Measurements from ENCODE around the gene ACSM2A. TPM values are rescaled to one million over a fixed set of nuclear protein-coding genes. Genes with fewer than 3 reads are reported as not detected.
"Not testable (repeated sequence)": the region's sequence is repeated elsewhere in the genome, so short reads cannot be mapped to it uniquely, and the experiment has no call there.

Gene ACSM2A
- total RNA-seq: not detected
- long read RNA-seq: 0 reads

GRCh38 chr16:20451364-20451763 is at the start of gene ACSM2A:
ACSM2A (plus strand) TSS chr16:20451521; CDS start chr16:20460115, 8,594 bp downstream.
- intact Hi-C loops (cut with DNase I); ATAC-seq (ENCODE audit: poor library complexity); DNase-seq: not testable (repeated sequence)

GRCh38 chr16:20402651-20403050 is 48.7 kb upstream of the ACSM2A start:
- intact Hi-C loops (cut with DNase I): no loop called here
- DNase-seq: no peak
- ATAC-seq (ENCODE audit: poor library complexity): no peak

DNA sequence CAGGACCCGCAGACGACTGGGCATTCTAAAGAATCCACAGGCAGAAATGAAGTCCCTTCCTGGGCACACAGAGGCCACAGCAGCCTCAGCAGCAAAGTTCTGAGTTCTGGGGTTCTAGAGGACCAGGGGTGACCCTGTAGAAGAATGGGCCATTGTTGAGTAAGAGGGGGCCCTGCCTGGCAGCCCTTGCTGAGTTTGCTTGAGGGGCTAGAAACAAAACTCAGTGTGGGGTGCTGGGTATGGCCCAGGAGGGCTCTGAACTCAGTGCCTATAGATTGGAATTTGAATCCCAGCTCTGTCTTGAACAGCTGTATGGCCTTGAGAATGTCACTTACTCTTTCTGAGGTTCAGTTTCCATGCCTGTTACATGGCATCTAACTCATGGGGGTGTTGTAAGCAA is 46.7 kb upstream of the ACSM2A start, which contains the start of gene PDILT:
Gene PDILT, minus strand, starts transcription at position 101 of the 400 bp plus-strand sequence. CDS start 5,437 bp downstream, outside the sequence.
- DNase-seq (no peak), ATAC-seq (ENCODE audit: poor library complexity) (no peak)
- intact Hi-C loops (cut with DNase I): no loop called here

DNA sequence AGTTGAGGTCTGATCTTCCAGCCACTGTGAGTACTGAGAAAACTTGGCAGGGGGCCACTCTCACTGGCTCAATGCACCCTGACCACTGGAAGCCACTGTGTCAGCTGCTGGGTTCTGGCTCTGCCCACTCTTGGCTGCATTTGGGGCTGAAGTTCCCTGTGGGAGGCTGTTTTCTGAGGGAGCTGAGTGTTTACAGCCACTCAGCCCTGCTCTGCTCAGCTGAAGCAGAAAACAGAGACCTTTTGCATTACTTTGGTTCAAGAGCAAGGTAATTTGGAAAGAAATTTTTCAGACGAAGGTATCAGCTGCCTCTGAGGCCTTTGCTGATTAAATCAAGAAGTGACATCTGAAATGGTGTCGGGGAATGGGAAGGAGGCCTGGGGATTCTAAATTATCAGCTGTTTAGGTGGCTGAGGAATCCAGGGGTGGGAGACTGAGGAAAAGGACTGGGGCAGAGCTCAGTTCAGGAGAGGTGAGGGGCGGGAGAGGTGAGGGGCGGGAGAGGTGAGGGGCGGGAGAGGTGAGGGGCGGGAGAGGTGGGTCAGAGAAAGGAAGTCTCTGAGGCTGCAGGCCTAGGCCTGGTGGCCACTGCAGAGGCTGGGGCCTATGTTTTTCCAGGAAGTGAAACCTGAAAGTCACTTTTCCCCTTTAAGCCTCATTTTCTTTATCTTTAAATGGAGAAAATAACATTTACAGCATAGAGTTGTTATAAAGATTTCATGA is 41.8 kb upstream of the ACSM2A start, which contains the start of gene ACSM5:
Gene ACSM5, plus strand, starts transcription at position 137 of the 723 bp plus-strand sequence. CDS start 1,951 bp downstream, outside the sequence.
- peak; percentile 82 for ATAC-seq (ENCODE audit: poor library complexity)
- intact Hi-C loops (cut with DNase I): no loop called here
- DNase-seq: peak; percentile 77

DNA sequence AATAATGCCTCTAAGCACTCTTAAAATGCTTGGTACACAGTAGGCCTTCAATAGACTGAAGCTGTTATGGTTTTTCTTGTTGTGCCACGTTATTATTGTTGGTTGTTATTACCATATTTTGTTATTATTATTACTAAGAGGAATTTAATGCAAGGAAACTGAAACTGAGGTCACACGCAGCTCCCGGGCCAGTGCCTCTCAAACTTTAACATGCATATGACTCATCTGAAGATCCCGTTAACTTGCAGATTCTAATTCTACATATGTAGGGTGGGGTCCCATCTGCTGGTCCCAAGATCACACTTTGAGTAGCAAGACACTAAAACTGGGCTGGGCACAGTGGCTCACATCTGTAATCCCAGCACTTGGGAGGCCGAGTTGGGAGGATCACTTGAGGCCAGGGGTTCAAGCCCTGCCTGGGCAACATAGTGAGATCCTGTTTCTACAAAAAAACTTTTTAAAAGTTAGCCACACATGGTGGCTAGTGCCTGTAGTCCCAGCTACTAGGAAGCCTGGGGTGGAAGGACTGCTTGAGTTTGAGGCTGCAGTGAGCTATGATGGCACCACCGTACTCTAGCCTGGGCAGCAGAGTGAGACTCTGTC is 41.1 kb upstream of the ACSM2A start:
- peak; percentile 29 for ATAC-seq (ENCODE audit: poor library complexity)
- intact Hi-C loops (cut with DNase I): no loop called here
- no peak for DNase-seq

- ATAC-seq (ENCODE audit: poor library complexity) (no peak), DNase-seq (no peak)
- intact Hi-C loops (cut with DNase I): no loop called here
Observed at GRCh38 chr16:20411055-20411454, 40.3 kb upstream of the ACSM2A start.

DNA sequence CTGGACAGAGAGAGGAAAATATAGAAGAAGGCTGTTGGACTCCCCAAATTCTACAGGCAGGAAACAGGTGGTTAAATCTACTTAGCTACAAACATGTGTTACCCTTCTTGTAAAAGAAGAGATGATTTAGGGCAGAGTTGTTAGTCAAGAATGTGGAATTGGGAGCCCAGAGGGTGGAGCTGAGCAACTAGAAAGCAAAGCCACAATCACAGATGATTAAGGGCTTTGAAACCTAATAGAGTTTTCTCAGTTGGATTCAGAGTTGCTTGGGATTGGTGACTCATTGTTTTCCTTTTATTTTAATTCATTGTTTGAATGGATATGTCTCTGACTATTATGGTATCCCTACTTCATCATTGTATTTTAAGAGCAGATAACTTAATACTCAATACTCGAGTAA is 35.8 kb upstream of the ACSM2A start:
- no peak for DNase-seq
- no peak for ATAC-seq (ENCODE audit: poor library complexity)
- intact Hi-C loops (cut with DNase I): no loop called here

DNA sequence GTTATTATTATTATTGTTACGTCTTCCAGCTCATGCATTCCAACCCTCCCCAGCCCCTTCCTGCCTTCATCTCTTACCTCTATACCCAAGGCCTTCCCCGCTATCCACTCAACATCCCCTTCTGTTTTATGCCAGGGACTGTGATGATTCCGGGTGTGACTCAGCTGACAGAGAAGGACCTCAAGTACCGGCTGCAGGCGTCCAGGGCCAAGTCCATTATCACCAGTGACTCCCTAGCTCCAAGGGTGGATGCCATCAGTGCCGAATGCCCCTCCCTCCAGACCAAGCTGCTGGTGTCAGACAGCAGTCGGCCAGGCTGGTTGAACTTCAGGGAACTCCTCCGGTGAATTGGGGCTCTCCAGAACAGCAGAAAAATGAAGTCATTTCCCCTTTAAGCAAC is 32.2 kb upstream of the ACSM2A start:
- intact Hi-C loops (cut with DNase I); DNase-seq; ATAC-seq (ENCODE audit: poor library complexity): not testable (repeated sequence)

DNA sequence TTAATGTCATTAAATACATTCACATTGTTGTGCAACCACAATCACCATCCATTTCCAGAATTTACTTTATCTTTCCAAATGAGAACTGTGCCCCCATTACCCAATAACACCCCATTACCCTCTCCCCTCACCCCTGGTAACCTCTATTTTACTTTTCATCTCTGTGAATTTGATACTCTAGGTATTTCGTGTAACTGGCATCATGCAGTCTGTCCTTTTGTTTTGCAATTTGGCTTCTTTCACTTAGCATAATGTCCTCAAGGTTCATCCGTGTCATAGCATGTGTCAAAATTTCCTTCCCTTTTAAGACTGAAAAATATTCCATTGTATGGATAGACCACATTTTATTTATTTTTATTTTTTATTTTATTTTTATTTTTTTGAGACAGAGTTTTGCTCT is 29.6 kb upstream of the ACSM2A start:
- DNase-seq; ATAC-seq (ENCODE audit: poor library complexity); intact Hi-C loops (cut with DNase I): not testable (repeated sequence)

DNA sequence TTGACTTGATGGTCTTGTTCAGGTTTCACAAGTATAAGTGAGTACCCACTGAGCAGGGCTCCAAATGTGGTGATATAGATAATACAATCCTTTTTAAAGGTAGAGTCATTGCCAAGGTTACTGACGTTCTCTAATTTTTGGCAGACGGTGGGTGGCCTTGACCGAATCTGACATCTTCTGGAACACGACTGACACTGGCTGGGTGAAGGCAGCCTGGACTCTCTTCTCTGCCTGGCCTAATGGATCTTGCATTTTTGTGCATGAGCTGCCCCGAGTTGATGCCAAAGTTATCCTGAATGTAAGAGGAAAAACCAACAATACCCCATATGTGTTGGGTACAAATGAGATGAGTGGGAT is 27.6 kb upstream of the ACSM2A start:
- DNase-seq; ATAC-seq (ENCODE audit: poor library complexity); intact Hi-C loops (cut with DNase I): not testable (repeated sequence)

- ATAC-seq (ENCODE audit: poor library complexity) (no peak), DNase-seq (no peak)
- intact Hi-C loops (cut with DNase I): no loop called here
Observed at GRCh38 chr16:20424129-20424866, 27.0 kb upstream of the ACSM2A start.

DNA sequence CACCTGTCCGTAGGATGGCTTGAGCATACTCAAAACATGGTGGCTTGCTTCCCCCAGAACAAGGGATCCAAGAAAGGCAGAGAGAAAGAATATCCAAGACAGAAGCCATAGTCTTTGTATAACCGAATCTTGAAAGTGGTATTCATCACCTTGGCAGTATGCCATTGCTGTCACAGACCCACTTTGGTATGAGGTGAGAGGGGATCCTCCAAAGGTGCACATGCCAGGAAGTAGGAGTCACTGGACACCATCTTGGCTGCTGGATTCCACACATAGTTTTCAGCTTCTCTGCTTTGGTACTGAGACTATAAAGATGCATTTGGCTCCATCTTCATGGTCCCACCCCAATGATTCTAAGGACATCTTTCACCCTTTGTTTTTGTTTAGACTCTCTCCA is 23.9 kb upstream of the ACSM2A start:
- ATAC-seq (ENCODE audit: poor library complexity); DNase-seq; intact Hi-C loops (cut with DNase I): not testable (repeated sequence)

DNA sequence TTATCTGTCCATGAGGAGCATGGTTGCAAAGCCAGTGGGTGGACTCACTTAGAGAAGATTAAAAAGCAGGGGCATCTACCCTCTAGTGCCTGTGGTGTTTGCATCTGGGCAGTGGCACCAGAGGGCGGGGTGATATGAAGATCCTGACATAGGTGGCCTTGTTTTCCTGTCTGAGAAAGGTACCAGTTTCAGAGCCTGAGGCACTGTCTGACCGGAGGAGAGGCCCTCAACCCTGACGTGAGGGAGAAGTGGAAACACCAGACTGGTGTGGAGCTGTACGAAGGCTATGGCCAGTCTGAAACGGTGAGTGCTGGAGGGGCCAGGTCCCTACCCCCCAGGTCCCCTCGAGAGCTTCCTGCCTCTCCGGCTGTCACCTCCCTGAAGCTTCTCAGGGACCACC is 21.8 kb upstream of the ACSM2A start:
- ATAC-seq (ENCODE audit: poor library complexity): not testable (repeated sequence)

GRCh38 chr16:20430480-20430879 is 20.8 kb upstream of the ACSM2A start:
- DNase-seq; ATAC-seq (ENCODE audit: poor library complexity); intact Hi-C loops (cut with DNase I): not testable (repeated sequence)

More for the DNA sequence above, 21.8 kb upstream of the ACSM2A start:
- intact Hi-C loops (cut with DNase I); DNase-seq: not testable (repeated sequence)

- ATAC-seq (ENCODE audit: poor library complexity): no peak
- intact Hi-C loops (cut with DNase I): no loop called here
Observed at GRCh38 chr16:20430948-20431347, 20.4 kb upstream of the ACSM2A start.

DNA sequence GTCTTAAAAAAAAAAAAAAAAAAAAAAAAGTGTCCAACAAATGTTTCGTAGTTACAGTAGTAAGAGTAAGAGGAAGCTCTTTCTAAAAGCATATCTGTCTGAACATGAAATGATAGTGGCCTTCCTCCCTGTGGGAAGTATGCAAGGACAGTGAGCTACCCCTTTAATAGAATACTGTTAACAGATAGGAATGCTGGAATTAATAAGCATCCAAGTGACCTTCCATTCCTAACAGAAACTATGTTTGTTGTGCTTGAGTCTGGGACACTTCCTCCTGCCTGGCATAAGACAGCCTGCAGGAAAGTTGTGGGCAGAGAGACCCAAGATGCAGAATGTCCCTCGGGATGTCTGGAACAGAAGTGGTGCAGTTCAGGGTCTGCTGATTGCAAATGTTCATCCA is 12.4 kb upstream of the ACSM2A start:
- intact Hi-C loops (cut with DNase I); DNase-seq; ATAC-seq (ENCODE audit: poor library complexity): not testable (repeated sequence)

More at GRCh38 chr16:20430948-20431347, 20.4 kb upstream of the ACSM2A start:
- no peak for DNase-seq

DNA sequence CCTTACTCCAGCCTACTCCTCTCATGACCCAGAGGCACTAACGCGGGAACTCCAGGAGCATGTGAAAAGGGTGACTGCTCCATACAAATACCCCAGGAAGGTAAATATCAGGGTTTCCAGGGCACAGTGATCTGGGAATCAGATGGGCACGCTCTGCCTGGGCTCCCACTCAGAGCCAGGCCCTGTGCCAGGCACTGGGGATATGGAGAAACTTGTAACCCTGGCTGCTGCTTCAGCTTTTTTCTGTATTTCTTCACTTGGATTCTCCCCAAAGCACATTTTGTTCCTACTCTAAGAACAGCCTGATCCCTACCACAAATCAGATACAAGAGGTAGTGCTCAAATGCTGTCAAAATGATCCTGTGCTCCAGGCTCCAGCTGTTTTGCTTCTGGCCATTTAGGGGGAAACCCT is 11.5 kb upstream of the ACSM2A start:
- intact Hi-C loops (cut with DNase I); DNase-seq: not testable (repeated sequence)
- peak; percentile 90 for ATAC-seq (ENCODE audit: poor library complexity)

DNA sequence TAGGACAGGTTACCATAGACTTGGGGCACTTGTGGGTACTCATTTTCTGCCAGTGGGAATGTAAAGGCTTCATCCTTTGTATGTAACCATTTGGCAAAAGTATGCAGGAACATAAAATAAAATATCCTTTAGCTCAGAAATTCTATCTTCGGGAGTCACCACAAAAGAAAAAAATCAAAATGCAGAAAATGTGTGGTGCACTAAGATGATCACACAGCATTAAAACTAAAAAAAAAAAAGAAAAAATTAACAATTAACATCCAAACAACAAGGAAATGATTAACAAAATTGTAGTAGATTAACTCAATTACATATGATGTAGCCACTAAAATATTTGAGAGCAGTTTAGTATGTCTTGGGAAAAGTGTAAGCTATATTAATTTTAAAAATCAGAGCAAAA is 10.6 kb upstream of the ACSM2A start:
- DNase-seq; ATAC-seq (ENCODE audit: poor library complexity); intact Hi-C loops (cut with DNase I): not testable (repeated sequence)

DNA sequence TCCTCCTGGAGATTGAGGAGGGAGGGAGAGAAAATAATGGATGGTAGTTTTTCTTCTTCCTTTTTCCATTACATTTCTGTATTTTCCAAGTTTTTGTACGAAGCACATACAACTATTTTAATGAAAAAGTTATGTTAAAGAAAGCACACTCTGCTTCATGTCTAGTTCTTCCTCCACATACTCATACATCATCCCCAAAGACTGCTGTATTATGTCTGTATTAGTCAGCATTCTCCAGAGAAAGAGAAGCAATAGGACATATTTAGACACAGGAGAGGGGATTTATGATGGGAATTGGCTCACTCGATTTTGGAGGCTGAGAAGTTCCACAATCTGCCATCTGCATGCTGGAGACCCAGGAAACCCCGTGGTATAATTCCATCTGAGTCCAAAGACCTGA is 10.1 kb upstream of the ACSM2A start:
- no peak for ATAC-seq (ENCODE audit: poor library complexity)
- intact Hi-C loops (cut with DNase I): no loop called here
- no peak for DNase-seq

Measured in Right ventricle myocardium superior (tissue), 1 donor.